NCI-H146 (cell line): Measurements from ENCODE around the gene CDK11B.

Experiments used
- DNase-seq: peaks from one replicate; lab custom pipeline; 2025; lab: John Stamatoyannopoulos, UW

CDK11B gene

GRCh38 chr1:1615256-1616044, 43.4 kb downstream of the CDK11B start, which contains the start of gene MIB2:
TSS of gene MIB2 (plus strand) at chr1:1615500. CDS start at chr1:1623453, 7,953 bp downstream.
- peak; percentile 97 for DNase-seq

- DNase-seq: no peak
These were observed 43.9 kb downstream of the CDK11B start for GRCh38 chr1:1614954-1615255.

DNA sequence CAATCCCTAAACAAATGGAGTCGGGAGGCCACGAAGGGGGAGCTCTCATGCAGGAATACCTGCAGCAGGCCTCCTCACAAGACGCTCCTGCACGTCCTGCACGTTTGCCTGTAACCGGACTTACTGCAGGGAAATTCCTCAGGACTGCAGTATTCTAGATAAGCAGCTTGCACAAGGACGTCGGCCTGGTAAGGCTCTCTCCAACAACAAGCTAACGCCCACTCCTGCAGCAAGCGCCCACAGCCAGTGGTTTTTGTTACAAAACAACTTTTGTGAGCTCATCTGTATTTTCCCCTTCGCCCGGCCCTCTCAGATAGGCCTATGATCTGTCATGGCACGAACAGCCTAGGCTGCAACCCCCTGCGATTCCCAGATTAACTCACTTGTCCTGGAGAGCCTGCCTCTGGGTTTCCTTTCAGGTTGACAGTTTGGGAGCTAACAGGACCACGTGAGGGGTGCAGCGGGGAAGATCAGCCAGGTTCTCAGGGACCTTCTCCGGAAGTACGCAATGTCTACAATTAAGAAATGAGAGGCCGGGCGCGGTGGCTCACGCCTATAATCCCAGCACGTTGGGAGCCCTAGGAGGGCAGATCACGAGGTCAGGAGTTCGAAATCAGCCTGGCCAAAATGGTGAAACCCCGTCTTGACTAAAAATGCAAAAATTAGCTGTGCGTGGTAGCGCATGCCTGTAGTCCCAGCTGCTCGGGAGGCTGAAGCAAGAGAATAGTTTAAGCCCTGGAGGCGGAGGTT, 44.4 kb downstream of the CDK11B start:
- DNase-seq: no peak

- no peak for DNase-seq
These were observed 45.2 kb downstream of the CDK11B start for GRCh38 chr1:1613509-1614082.

DNA sequence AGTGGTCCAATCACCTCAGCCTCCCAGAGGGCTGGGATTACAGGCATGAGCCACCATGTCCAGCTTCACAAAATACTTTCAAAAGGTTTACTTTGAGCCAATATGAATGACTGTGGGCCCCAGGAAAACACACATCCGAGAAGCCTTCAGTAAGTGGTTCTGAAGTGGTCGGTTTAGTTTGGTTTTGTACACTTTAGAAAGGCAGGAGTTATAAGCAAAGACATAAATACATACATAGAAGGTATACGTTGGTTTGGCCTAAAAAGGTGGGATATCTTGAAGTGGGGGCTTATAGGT, 46.8 kb downstream of the CDK11B start:
- DNase-seq: no peak

- no peak for DNase-seq
These were observed 48.0 kb downstream of the CDK11B start for GRCh38 chr1:1610796-1611195.

DNA sequence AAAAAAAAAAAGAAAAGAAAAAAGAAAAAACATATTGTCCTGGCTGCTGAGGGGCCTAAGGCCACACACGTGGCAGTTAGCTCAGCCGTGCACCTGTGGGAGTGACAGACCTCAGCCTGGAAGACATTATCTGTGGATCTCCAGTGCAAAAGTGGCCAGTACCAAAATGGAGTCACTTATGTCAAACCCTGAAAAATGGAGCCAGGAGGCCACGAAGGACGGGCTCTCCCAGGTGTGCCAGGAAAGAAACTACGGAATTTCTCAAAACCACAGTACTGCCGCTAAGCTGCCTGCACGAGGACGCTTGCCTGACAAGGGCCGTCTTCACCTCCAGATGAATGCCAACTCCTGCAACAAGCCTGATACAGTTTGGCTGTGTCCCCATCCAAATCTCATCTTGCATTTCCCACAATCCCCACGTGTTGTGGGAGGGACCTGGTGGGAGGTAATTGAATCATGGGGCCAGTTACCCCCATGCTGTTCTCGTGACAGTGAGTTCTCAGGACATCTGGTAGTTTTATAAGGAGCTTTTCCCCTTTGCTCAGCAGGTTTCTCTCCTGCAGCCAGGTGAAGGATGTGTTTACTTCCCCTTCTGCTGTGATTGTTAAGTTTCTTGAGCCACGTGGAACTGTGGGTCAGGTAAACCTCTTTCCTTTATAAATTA, 48.9 kb downstream of the CDK11B start:
- DNase-seq: no peak

GRCh38 chr1:1606232-1606631, 52.6 kb downstream of the CDK11B start:
- no peak for DNase-seq

DNA sequence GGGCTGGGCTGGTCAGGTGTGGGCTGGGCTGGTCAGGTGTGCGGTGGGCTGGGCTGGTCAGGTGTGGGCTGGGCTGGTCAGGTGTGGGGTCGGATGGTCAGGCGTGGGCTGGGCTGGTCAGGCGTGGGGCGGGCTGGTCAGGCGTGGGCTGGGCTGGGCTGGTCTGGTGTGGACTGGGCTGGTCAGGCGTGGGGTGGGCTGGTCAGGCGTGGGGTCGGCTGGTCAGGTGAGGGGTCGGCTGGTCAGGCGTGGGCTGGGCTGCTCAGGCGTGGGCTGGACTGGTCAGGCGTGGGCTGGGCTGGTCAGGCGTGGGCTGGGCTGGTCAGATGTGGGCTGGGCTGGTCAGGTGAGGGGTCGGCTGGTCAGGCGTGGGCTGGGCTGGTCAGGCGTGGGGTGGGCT, 53.1 kb downstream of the CDK11B start:
- no peak for DNase-seq

DNA sequence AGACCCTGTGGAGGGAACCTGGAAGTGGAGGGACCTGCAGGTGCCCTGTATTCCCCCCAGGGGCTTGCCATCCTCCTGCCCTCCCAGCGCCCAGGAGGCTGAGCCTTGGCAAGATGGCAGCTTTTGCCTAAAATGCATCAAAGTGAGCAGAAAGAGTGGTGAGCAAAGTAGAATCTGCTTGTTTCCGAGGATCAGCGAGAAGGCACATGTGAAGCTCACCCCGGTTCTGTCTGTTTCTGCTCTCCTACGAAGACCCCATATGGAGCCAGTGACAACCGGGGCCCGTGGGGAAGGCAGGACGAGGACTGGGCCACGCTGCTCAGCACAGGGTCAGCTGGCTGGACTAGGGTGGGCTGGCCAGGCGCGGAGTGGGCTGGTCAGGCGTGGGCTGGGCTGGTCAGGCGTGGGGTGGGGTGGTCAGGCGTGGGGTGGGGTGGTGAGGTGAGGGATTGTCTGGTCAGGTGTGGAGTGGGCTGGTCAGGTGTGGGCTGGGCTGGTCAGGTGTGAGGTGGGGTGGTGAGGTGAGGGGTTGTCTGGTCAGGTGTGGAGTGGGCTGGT, 53.7 kb downstream of the CDK11B start:
- DNase-seq: no peak

- no peak for DNase-seq
These were observed 54.3 kb downstream of the CDK11B start for GRCh38 chr1:1604374-1605033.

GRCh38 chr1:1603671-1604373, 55.0 kb downstream of the CDK11B start:
- no peak for DNase-seq

GRCh38 chr1:1602968-1603506, 55.8 kb downstream of the CDK11B start:
- no peak for DNase-seq

- no peak for DNase-seq
These were observed 56.4 kb downstream of the CDK11B start for GRCh38 chr1:1602304-1602967.

- no peak for DNase-seq
These were observed 57.1 kb downstream of the CDK11B start for GRCh38 chr1:1601564-1602303.

- DNase-seq: no peak
These were observed 57.8 kb downstream of the CDK11B start for GRCh38 chr1:1600861-1601563.

- peak; percentile 28 for DNase-seq
These were observed 58.6 kb downstream of the CDK11B start, which contains the start of gene FNDC10 for GRCh38 chr1:1599935-1600860. TSS of gene FNDC10 (minus strand) at chr1:1600135. CDS start at chr1:1600015, 120 bp downstream.
